Transverse colon (tissue), 4 donors: ENCODE data around the gene ANKRD65. TPM values are rescaled to one million over a fixed set of nuclear protein-coding genes. Genes with fewer than 3 reads are reported as not detected.
A peak's percentile ranks its signal among the peaks of the same experiment; 100 is the strongest.
"Not testable (repeated sequence)": the region's sequence is repeated elsewhere in the genome, so short reads cannot be mapped to it uniquely, and the experiment has no call there.

Experiments used
- DNase-seq: peaks from one replicate; pipeline ENCODE4 v3.0.0-alpha.2; 2019
- H3K27ac ChIP-seq, 4 donors: fragments of 200-600 bp; sonication (generic); 2 replicates each; pipeline ENCODE4 v1.5.1; 2016 to 2018; ENCODE audit warnings: inconsistent platforms in 4 of 4
- H3K27me3 ChIP-seq: fragments of 200-600 bp; sonication (generic); 2 replicates; pipeline ENCODE4 v1.5.1; 2017; ENCODE audit warnings: inconsistent platforms
- H3K36me3 ChIP-seq, 4 donors: fragments of 200-600 bp; sonication (generic); 2 replicates each; pipeline ENCODE4 v1.5.1; 2017 to 2019; ENCODE audit warnings: inconsistent platforms in 4 of 4
- H3K4me1 ChIP-seq, 4 donors: fragments of 200-600 bp; sonication (generic); 2 replicates each; pipeline ENCODE4 v1.5.1; 2017 to 2020; ENCODE audit warnings: inconsistent platforms in 4 of 4
- H3K4me3 ChIP-seq, 4 donors: fragments of 200-600 bp; sonication (generic); 1 replicate in 1 of 4; 2 replicates in 3 of 4; pipeline versions ENCODE4 v1.5.1 to v1.6.1; 2017 to 2019; ENCODE audit warnings: inconsistent platforms in 4 of 4
- H3K9me3 ChIP-seq, 2 donors: fragments of 200-600 bp; sonication (generic); 2 replicates each; pipeline ENCODE4 v1.5.1; 2017 to 2019; ENCODE audit warnings: inconsistent platforms in 2 of 2
- EP300 ChIP-seq: sonication (generic); formaldehyde crosslinking; IDR thresholded peaks from one replicate; pipeline ENCODE4 v1.6.1; 2017; ENCODE audit warnings: antibody characterized with exemption, low read depth
- POLR2A ChIP-seq: fragments of 450-650 bp; IDR thresholded peaks from one replicate; pipeline ENCODE4 v1.6.1; 2016; ENCODE audit warnings: antibody characterized with exemption, mild to moderate bottlenecking, moderate library complexity
- POLR2AphosphoS5 ChIP-seq, 3 donors: sonication (generic); formaldehyde crosslinking; IDR thresholded peaks; one replicate each; pipeline ENCODE4 v1.6.1; 2016; ENCODE audit warnings: antibody characterized with exemption in 3 of 3
- WGBS, 2 donors: methylation state at CpG; one replicate each; pipeline ENCODE4 v1.1.5; 2018; ENCODE audit warnings: low coverage in 1 of 2; 5-methylcytosine and 5-hydroxymethylcytosine counted together
- in situ Hi-C, 4 donors: fragments of 200-750 bp; cut with MboI; loops; one replicate each; pipeline versions ENCODE4 v1.15.0 to v1.15.1; 2017; ENCODE audit warnings: low sequenced_read_pairs in 3 of 4, low pct_ligation_motif_present in 1 of 4, low pct_unique_long_range_greater_than_20kb in 1 of 4
- intact Hi-C: fragments of 100-400 bp; cut with DNase I; formaldehyde crosslinking; loops from one replicate; pipeline ENCODE4 v1.15.1; 2023; ENCODE audit warnings: low total_unique reads
- total RNA-seq, 4 donors: library from RNA; depleted of rRNA; stranded (reverse); fragments of >200 nt; gene quantifications; one replicate each; pipeline ENCODE4 v1.1.0, GENCODE V29; 2016
- TF ChIP-seq, protein P1 (sequence below), 5 experiments: fragments of 200-600 bp in 3 of 5; fragments of 450-650 bp in 2 of 5; sonication (generic) in 3 of 5; IDR thresholded peaks; 1 replicate in 2 of 5; 2 replicates in 3 of 5; pipeline ENCODE4 v1.5.1; 2016 to 2017; ENCODE audit warnings: antibody characterized with exemption in 5 of 5, inconsistent platforms in 3 of 5, mild to moderate bottlenecking in 2 of 5, moderate library complexity in 1 of 5

The ANKRD65 gene
- total RNA-seq, 4 donors from 2014 or later = 0.80 to 4.5 (median 1.9) TPM

DNA sequence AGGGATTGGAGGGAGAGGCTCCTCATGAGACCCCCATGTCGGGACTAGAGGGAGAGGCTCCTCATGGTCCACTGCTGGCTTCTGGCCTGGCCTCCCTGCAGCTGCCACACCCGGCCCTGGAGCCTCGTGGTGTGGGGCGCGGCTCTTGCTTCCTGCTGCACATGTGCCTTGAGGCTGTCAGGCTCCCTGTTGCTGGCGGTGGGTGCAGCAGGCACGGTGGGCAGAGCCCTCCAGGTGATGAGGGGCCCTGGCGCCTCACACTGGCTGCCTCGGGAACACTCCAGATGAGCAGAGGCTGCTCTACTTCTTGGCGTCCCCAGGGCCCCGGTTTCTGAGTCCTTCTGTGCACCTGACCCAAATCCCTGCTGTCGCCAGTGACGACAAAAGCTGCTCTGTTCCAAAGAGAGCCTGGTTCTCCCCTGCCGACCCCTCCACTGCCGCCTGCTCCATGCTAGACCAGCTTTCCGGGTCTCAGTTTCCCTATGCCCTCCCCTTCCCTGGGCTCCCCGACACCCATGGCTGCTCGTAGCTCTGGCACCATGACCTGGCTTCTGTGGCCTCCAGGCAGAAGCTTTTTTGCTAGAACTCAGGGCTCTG is 40.7 kb upstream of the ANKRD65 start:
- 54% methylated on average over 17 of the region's 18 CpGs; no CpG with 5 or more reads in 1 of the 2 donors for WGBS, 2 donors
- intact Hi-C loops = no loop called here
- H3K4me3 ChIP-seq = no peak overlapping the region
- no peaks in the 10 kb centered on the region for H3K27me3 ChIP-seq
- no peaks in the 10 kb centered on the region for H3K9me3 ChIP-seq
- TF ChIP-seq POLR2A (no peak), POLR2AphosphoS5 (IDR thresholded peaks at IDR 0.05) (no peak), EP300 (no peak)
- TF ChIP-seq, protein P1, sequence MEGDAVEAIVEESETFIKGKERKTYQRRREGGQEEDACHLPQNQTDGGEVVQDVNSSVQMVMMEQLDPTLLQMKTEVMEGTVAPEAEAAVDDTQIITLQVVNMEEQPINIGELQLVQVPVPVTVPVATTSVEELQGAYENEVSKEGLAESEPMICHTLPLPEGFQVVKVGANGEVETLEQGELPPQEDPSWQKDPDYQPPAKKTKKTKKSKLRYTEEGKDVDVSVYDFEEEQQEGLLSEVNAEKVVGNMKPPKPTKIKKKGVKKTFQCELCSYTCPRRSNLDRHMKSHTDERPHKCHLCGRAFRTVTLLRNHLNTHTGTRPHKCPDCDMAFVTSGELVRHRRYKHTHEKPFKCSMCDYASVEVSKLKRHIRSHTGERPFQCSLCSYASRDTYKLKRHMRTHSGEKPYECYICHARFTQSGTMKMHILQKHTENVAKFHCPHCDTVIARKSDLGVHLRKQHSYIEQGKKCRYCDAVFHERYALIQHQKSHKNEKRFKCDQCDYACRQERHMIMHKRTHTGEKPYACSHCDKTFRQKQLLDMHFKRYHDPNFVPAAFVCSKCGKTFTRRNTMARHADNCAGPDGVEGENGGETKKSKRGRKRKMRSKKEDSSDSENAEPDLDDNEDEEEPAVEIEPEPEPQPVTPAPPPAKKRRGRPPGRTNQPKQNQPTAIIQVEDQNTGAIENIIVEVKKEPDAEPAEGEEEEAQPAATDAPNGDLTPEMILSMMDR (IDR thresholded peaks at IDR 0.05) = no peak
- H3K4me1 ChIP-seq = peaks cover 0 to 7% (median 0%) of the 10 kb centered on the region in 4 donors
- peak; percentile 53 for DNase-seq
- in situ Hi-C loops = no loop called here
- peak overlapping the region in 1 of 4 donors; percentile 51 for H3K27ac ChIP-seq
- H3K36me3 ChIP-seq = no peaks in the 10 kb centered on the region

DNA sequence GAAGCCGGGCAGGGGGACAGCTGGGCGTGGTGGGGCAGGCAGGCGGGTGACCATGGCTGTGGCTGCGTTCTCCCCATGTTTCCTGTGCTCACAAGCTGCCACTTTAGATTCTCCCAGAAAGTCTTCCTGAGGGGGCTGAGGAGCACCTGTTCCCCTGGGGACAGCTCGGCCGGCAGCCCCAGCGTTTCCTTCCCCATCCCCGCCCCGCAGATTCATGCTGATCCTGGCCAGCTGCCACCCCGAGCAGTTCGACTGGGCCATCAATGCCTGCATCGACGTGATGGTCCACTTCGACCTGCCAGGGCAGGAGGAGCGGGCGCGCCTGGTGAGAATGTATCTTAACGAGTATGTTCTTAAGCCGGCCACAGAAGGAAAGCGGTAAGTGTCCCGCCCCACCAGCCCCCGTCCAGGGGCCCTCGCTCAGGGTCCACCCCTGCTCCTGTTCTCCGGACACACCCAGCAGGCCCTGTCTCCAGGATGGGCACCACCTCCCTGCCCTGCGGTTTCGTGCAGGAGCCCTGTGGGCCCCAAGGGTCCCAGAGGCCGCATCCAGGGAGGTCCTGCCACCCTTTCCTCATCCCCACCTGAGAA is 39.6 kb upstream of the ANKRD65 start:
- 66 to 70% methylated on average over 4 to 26 of the region's 27 CpGs for WGBS, 2 donors
- no peak for DNase-seq
- in situ Hi-C loops (no loop called here), intact Hi-C loops (no loop called here)
- Histone ChIP-seq H3K27me3 (no peaks in the 10 kb centered on the region), H3K4me1 (peaks cover 0 to 7% (median 0%) of the 10 kb centered on the region in 4 donors), H3K4me3 (no peak overlapping the region), H3K27ac (no peak overlapping the region), H3K9me3 (no peaks in the 10 kb centered on the region), H3K36me3 (no peaks in the 10 kb centered on the region)
- TF ChIP-seq POLR2AphosphoS5 (IDR thresholded peaks at IDR 0.05) (no peak), POLR2A (no peak), EP300 (no peak)
- TF ChIP-seq, protein P1 (IDR thresholded peaks at IDR 0.05) = no peak

DNA sequence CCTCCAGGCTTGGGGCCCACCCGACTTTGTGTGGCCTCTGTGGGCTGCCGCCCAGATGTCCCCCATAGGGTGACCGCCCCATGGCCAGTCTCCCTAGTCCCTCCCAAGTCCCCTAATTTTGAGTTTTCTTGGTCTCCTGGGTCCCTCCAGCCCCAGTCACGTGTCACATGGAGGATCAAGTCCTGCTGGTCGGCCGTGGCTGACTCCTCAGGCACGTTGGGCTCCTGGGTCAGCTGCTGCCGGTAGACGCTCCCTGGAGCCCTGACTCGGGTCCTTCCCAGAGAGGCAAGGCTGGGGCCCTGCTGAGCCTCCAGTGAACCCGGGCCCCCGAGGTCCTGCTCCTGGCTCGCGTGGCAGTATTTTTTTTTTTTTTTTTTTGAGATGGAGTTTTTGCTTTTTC is 38.6 kb upstream of the ANKRD65 start:
- H3K36me3 ChIP-seq, intact Hi-C loops, in situ Hi-C loops, H3K4me3 ChIP-seq, DNase-seq, H3K27ac ChIP-seq, H3K27me3 ChIP-seq, H3K4me1 ChIP-seq, H3K9me3 ChIP-seq: not testable (repeated sequence)
- 90% methylated on average over 14 of the region's 14 CpGs; no CpG with 5 or more reads in 1 of the 2 donors for WGBS, 2 donors

DNA sequence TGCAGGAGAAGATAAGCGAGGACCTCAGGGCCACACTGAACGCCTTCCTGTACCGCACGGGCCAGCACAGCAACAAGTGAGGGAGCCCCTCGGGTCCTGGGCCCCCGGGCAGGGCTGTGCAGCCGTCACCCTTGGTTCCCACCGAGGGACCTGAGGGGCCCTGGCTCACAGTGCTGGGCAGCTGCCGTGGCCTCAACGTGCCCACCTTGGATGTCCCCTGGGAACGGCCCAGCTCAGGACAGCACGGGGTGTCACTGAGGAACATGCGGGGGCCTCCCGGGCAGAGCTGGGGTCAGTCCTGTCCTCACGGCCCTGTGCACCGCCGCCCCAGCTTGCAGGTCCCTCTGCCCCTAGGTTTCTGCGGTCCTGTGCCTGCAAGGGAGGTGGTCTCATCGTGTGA is 38.1 kb upstream of the ANKRD65 start:
- H3K36me3 ChIP-seq, H3K27ac ChIP-seq, DNase-seq, H3K4me3 ChIP-seq, in situ Hi-C loops, H3K4me1 ChIP-seq, H3K9me3 ChIP-seq, H3K27me3 ChIP-seq, intact Hi-C loops: not testable (repeated sequence)
- no CpG with 5 or more reads among the region's 19 CpGs for WGBS, 2 donors

DNA sequence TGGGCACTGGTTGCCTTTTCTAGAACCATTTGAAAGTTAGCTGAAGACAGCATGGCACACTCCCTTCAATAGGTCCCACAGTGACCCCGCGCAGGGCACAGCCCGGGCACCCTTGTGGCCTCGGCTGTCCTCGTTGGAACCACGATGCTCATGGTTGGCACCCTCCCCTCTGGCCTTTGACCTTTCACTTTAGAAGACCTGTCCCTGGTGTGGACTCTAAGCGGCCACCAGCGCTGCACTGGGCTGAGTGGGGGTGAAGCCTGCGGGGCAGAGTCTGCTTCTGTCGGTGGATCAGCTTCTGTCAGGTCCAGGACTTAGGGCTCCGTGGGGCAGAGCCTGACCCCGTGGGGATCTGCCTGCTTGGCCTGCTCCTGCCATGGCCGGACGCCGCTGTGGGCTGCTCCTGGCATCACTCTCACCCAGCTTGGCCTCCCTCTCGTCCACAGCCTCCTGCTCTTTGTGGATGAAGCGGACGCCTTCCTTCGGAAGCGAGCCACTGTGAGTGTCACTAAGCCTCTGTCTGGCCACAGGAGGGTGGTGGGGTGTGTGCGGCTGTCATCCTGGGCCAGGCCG is 35.7 kb upstream of the ANKRD65 start:
- DNase-seq, in situ Hi-C loops, H3K36me3 ChIP-seq, H3K27me3 ChIP-seq, intact Hi-C loops, H3K4me1 ChIP-seq, H3K27ac ChIP-seq, H3K9me3 ChIP-seq, H3K4me3 ChIP-seq: not testable (repeated sequence)
- 85% methylated on average over 16 of the region's 22 CpGs; no CpG with 5 or more reads in 1 of the 2 donors for WGBS, 2 donors

DNA sequence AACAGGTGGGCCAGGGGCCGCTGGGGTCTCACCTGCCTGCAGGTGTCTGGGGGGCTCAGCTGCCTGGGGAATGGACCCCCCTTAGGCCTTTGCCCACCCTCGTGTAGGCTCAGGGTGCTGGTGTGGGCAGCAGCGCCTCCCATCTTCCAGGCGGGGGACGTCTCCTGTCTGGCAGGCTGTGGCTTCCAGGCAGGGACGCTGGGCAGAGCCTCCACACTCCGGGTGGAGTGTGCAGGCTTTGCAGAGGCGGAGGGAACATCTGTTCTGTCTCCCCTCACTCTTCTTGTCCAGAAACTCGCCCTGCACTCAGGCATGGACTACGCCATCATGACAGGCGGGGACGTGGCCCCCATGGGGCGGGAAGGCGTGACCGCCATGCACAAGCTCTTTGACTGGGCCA is 34.9 kb upstream of the ANKRD65 start:
- intact Hi-C loops, H3K36me3 ChIP-seq: not testable (repeated sequence)

More for the DNA sequence above, 34.9 kb upstream of the ANKRD65 start:
- H3K4me3 ChIP-seq, H3K27me3 ChIP-seq, in situ Hi-C loops, DNase-seq, H3K9me3 ChIP-seq, H3K27ac ChIP-seq, H3K4me1 ChIP-seq: not testable (repeated sequence)
- WGBS, 2 donors = 69% methylated on average over 2 of the region's 15 CpGs; no CpG with 5 or more reads in 1 of the 2 donors
